GM21367 (cell line): Measurements from ENCODE around the gene KLHL35.

Experiments
- ATAC-seq: cut with Tn5 transposase; IDR thresholded peaks from one replicate; pipeline ENCODE4 v1.9.1; 2021; ENCODE audit not compliant: unreplicated experiment

The KLHL35 gene

DNA sequence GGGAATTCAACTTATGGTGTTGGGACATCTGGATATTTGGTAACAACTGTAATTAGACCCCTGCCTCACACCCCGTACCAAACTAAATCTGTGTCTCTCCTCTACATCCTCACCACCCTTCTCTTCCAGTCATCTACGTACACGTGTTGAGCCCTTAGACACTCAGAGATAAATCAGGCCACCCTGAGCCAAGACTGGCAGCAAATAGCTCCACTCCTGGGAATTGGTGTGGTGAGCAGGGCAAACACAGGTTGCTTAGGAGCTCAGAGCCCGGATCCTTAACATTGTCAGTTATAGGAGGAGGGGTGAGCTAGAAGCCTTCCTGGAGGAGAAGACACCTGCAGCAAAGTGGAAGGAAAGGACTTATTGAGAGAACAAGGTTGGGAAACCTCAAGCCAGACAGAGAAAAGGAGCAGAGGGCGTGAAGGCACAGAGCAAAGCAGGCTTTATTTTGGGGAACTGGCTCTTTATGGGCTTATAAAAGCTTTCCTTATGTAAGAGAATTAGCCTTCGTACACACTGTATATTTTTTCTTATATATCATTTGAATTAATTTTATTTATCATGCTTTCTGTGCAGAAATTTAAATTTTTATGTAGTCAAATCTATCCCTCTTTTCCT lies 36.9 kb upstream of the KLHL35 start:
- ATAC-seq: no peak

- no peak for ATAC-seq
These were observed 35.7 kb upstream of the KLHL35 start for GRCh38 chr11:75468534-75469340.

DNA sequence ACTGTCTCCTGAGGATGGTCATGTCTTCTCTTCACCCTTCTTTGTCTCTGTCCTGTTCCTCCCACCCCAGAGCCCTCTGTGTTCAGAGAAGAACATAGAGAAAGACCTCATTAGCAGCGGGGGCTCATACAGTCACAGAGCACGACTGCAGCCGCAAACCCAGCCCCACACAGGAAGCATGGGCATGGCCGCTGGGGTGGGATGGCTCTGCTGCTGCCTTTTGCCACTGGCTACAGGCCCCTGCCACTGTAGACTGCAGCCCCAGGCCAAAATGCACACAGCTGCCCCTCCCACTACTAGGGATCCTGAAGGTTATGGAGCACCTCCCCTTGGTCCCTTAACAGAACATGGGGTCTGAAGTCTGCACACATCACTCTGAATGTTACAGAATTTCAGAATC lies 34.9 kb upstream of the KLHL35 start:
- ATAC-seq: no peak

DNA sequence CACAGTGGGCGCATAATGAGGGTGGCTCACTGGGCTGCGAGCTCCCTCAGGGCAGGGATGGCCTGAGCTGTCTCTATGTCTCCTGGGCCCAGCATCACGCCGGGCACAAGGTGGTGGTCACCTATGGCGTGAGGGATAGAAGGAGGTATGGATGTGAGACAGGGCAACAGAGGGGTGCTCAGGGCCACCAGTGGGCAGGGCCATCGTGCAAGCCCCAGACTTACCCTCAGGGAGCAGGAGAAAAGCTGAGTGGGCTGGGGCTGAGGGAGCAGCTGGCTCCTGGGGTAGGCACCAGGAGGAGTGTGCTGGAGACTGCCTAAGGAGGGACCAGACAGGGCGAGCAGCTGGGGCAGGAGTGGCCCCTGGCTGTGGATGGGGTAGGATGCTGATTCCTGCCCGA lies 34.3 kb upstream of the KLHL35 start:
- no peak for ATAC-seq

DNA sequence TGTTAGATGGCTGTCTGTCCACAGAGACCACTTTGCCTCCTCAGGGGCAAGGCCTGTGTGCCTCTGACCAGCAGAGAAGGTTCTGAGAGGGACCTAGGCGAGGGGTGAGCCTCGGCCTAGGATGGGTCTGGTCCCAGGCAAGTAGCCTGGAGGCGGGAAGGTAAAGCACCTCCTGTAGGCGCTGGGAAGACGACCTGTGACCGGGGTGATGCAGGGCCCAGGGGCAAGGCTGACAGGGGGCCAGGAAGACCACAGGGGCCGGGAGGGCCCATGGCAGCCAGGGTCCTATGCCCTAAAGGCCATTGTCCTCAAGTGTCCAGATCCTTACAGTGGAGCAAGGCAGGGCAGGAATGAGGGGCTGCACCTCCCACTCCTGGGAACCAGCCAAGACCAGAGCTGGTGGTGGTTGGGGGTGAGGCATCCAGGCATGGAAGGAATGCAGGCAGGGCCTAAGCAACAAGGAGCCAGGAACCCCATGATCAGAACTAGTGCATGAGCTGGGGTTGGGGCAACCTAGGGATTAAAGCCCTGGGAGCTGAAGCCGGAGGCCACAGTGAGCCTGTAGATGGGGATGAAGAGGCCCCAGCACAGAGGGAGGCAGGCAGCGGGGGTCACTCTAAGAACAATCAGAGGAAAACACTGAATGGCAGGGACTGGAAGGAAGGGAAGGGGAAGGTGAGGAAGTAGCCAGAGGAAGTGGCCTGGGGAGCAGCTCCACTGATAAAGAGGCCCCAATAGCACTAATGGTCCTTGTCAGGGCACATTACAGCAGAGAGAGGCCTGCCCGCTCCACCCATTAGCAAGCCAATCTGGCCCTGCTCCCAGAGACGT lies 32.9 kb upstream of the KLHL35 start:
- no peak for ATAC-seq

DNA sequence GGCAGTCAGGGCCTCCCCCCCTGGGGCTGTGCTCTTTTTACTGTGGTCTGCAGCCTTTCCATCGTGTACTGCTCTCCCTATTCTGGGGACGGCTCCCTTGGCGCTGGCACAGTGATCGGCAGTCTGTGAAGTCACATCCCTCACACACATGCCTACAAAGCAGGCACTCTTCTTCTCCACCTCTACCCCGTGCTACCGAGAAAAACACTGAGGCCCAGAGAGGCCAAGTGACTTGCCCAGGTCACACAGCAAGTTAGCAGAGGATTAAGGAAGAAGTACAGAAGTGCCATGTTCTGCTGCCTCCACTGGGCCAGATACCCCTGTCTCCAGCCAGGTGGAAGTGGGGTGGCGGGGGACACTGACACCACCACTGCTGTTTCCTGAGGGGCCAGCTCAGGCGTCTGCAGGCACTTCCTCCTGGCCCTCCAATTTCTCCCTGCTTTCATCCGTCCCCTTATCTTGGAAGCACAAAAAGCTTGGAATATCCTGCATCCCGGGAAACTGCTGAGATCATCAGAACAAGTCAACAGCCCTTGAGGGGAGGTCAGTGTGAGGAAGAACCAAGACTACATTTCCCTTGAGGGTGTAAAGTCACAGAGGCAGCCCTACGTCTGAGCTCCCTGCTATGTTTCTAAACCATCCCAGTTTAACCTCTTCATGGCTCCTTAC lies 30.2 kb upstream of the KLHL35 start:
- no peak for ATAC-seq

GRCh38 chr11:75462117-75462653 lies 29.2 kb upstream of the KLHL35 start:
- no peak for ATAC-seq

- no peak for ATAC-seq
These were observed 28.1 kb upstream of the KLHL35 start for GRCh38 chr11:75461151-75461550.

DNA sequence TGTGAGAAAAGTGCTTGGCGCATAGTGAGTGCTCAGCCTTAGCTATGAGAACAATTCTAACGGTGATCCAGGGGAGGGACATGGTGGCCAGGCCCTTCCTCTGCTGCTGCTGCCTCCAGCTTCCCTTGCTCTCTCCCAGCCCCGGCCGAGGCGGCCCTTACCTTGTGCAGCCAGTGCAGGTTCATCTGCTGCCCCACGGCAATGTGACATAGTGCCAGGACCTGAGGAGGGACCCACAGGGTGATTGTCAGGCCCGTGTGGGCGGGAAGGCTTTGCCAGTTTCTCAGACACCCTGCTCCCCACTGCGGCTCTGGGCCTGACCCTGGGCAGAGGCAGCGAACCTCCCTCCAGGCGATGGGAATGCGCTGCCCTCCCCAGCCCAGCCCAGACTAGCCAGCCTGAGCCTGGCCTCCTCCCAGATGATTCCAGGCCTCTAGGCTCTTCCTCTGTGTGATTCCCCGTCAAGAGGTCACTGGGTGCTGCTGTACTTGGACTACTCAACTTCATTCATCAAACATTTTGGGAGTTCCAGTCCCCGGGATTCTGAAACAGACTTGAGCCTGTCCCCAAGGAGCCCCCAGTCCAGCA lies 23.7 kb upstream of the KLHL35 start:
- no peak for ATAC-seq

DNA sequence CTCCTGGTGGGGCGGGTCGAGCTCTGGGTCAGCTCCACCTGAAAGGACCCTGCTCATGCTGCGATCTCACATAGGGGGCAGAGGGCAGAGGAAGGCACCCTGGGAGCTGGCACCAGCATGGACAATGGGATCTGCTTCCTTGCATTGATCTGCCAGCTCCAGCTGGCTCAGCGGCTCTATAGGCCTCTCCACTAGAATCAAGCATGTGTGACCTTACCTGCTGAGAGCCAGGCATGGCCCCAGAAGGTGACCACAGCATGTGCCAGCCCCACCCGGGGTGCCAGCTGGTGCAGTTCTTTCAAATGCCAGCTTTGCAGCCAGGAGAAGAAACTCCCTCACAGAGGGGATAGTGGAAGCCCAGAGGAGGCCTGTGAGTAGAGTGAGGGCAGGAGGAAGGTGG lies 22.0 kb upstream of the KLHL35 start:
- ATAC-seq: no peak

DNA sequence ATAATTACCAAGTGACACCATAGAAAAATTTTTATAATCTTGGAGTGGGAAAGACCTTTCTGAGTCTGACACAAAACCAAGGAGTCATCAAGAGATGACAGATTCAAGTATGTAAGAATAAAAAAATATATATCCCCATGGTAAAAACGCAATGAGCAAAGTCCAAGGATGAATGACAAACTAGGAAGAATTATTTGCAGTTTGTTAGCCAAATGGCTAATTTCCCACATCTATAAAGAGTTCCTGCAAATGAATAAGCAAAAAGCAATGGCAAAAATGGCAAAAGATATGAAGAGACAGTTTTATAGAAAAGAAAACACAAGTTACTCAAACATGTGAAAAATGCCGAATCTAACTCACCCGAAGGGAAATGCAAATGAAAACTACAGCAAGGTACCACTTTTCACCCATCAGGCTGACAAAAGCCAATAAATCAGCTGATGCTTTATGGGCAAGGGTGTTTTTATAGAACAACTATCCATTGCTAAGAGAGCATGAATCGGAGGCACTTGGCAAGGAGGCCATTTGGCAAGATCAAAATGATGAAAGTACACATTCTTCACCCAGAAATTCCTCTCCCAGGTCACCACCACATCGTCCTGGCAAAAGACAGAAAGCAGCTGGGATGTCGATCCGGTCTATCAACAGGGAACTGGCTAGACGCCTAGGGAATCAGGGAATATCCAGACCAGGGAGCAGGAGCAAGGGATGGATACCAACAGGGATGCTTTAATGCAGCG lies 21.1 kb upstream of the KLHL35 start:
- no peak for ATAC-seq

DNA sequence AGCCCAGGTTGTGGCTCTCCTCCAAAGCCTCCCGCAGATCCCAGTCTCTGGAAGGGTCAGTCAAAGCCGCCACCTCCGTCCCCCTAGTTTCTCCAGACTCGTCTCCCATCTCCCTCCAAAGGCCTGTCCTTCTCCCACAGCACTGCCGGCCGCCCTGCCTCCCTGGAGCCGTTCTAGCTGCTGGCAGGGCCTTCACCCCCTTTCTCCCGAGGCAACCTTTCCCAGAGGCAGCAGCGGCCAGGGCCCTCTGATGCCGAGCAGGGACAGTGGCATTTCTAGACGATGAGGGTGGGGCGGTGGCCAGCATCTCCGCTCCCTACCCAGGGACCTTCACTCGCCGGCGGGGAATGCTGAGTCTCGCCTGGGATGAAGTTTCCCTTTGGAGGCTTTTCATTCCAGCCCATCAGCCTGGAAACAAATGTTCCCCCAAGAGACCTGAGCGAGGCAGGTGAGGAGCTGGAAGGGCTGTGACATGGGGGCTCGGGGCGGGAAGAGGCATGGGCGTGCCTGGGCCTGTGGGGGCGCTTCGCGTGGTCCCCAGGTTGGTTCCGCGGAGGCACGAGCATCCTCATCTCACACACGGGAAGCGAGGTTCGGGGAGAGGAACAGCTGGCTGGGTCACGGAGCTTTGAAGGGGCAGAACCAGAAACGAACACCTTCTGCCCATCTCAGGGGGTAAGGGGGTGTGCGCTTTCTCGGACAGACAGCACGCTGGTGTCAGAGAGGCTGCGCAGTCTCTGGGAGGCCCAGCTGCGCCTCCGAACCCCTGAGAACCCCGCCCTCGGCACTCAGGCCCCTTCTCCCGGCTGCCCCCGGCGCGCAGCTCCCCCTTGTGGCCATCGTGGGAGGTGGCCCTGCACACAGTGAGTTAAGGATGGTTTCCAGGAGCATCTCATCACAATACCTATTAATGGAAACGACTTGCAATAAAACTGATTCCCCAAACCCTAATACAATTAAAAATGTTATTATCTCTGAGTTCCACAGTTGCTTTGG lies 18.1 kb upstream of the KLHL35 start:
- ATAC-seq: no peak

DNA sequence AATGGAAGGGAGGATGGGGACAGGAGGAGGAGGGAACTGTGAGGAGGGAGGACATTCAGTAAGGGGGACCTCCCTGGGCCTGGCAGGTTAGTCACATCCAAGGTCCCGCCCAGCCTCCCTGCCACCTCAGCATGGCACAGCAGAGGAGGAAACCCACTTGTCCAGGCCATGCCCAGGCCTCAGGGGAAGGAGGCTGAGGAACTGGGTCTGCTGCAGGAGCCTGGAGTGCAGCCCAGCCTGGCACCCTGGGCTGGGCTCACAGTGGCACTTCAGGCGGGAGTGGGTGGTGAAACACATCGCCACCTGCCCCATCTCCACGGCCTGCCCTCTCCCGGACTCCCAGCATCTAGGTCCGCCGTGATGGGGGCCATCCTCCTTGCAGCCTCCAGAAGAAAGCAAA lies 17.2 kb upstream of the KLHL35 start:
- no peak for ATAC-seq

- no peak for ATAC-seq
These were observed 16.8 kb upstream of the KLHL35 start for GRCh38 chr11:75449776-75450175.

DNA sequence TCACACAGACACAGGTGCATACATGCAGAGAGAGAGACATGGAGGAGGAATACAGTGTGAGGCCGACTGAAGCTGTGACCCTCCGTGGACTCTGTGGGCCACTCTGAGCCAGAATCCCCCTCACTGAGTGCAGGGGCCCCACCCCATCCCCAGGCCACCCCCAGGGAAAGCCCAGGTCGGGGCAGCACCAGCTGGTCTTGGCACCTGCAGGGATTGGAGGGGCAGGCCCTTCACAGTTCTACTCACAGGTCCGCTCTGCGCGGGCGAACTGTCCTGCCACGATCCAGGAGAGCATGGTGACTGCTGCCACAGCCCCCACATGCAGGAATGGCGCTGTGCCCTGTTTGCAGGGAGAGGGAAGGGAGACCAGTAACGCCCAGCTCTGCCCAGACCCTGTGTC lies 16.3 kb upstream of the KLHL35 start:
- ATAC-seq: no peak

DNA sequence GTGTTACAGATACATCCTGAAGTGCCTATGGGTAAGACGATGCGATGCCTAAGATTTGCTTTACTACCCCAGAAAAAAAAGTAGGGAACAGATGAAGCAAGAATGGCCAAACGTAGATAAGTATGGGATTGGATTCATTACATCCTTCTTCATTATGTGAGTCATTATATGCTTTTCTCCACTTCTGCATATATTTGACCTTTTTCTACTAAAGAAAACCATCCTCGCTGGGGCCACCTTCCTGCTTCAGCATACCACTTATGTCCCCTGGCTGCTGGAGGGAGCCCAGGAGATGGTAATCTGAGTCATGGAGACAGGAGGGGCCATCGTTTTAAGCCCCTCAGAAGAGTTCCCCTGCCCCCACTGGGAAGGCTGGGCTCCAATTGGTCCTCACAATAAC lies 14.4 kb upstream of the KLHL35 start:
- no peak for ATAC-seq

- no peak for ATAC-seq
These were observed 12.4 kb upstream of the KLHL35 start for GRCh38 chr11:75445315-75445953.

GRCh38 chr11:75443043-75443442 lies 10.0 kb upstream of the KLHL35 start:
- ATAC-seq: no peak
